Measurements from ENCODE around the gene FEZF1. TPM values are rescaled to one million over a fixed set of nuclear protein-coding genes. Genes with fewer than 3 reads are reported as not detected.
"Not testable (repeated sequence)": the region's sequence is repeated elsewhere in the genome, so short reads cannot be mapped to it uniquely, and the experiment has no call there.

Gene FEZF1
- total RNA-seq, 1 donor from 2014 or later = not detected

GRCh38 chr7:122302761-122303530 is 1.6 kb downstream of the FEZF1 start:
- Mint-ChIP-seq H3K4me1 (no peaks in the 10 kb centered on the region), H3K27me3 (peaks cover 88% of the 10 kb centered on the region), H3K36me3 (ENCODE audit: low read depth) (peaks cover 4% of the 10 kb centered on the region), H3K9me3 (peaks cover 18% of the 10 kb centered on the region), H3K27ac (peak overlapping the region; percentile 22), H3K4me3 (no peak overlapping the region)
- intact Hi-C loops (cut with micrococcal nuclease) = no loop called here
- DNase-seq = no peak

- H3K27me3 Mint-ChIP-seq = peaks cover 81% of the 10 kb centered on the region
- no peak for DNase-seq
- intact Hi-C loops (cut with micrococcal nuclease) = loop anchor here (2.0 kb wide), 1 partner anchor 13 kb away; no protein-coding TSS in a partner anchor
- peaks cover 4% of the 10 kb centered on the region for H3K36me3 Mint-ChIP-seq (ENCODE audit: low read depth)
- no peak overlapping the region for H3K27ac Mint-ChIP-seq
- peaks cover 18% of the 10 kb centered on the region for H3K9me3 Mint-ChIP-seq
- H3K4me3 Mint-ChIP-seq = no peak overlapping the region
- no peaks in the 10 kb centered on the region for H3K4me1 Mint-ChIP-seq
Measured at GRCh38 chr7:122301858-122302760, 2.4 kb downstream of the FEZF1 start.

DNA sequence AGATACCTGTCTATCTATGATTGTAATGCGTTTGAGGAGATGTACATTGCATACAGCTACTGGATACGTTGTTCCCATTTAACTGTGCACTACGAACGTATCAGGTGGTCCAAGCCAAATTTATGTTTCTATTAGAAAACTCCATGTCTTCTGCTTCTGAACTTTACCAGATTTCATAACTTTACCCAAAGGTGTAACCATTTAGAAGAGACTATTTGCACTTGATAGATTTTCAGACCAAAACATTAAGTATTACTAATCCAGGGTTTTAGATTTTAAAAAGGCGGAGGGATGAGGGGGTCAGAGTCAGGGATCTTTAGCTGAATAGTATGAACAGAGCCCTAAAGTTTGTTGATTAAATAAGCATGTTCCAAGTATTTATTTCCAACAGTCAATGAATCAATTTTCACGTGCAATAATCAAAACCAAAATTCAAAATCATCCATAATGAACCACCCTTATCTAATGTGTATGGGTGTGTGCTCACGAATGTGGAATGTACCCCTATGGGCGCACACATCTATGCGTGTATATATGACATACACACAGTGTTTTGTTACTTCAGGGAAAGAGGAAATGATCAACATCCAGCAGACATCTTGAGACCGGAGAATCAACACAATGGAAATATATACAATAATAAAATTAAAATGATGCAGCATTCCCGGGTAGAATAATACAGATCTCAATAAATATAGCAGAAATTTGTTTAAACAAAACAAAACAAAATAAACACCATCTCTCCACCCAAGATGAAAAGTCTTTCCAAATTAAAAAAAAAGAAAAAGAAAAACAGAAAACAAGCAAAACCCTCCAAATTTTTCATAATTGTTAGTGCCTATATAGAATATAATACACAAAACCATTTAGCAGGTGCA is 3.4 kb downstream of the FEZF1 start:
- peaks cover 18% of the 10 kb centered on the region for H3K9me3 Mint-ChIP-seq
- H3K36me3 Mint-ChIP-seq (ENCODE audit: low read depth) = peaks cover 4% of the 10 kb centered on the region
- H3K27ac Mint-ChIP-seq = no peak overlapping the region
- peaks cover 74% of the 10 kb centered on the region for H3K27me3 Mint-ChIP-seq
- H3K4me3 Mint-ChIP-seq = no peak overlapping the region
- no peak for DNase-seq
- H3K4me1 Mint-ChIP-seq = no peaks in the 10 kb centered on the region
- intact Hi-C loops (cut with micrococcal nuclease) = loop anchor here (2.0 kb wide), 1 partner anchor 14 kb away; no protein-coding TSS in a partner anchor

DNA sequence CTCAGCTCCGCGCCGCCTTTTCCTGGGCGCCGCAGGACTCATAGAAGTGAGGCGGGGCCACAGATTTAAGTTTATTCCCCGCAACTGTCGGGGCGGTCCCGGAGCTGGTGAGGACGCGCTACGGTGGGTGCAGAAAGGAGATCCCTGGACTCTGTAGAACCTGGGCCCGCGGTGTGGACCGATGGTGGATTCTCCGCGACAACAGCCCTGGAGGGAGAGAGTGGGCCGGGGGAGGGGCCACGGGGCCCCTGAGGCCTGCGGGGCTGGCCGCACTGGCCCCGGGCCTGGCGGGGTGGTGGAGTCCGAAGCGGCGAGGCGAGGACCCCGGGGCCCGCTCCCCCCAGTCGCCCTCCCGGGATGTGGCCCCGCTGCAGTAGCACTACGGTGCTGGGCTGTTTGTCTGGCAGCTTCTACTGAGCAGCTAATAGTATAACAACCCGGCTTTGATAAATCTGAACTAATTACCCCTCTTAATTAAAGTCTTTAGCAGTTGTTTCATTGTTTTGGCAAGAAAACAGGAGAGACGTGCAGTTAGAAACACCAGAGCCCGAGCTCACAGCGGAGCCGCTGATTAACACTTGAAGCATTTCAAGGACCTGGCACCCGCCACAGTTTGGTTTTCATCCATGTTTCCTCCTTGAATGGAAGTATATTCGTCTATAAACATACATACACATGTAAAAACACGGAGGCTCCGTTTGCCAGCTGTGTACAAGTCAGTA is 4.2 kb downstream of the FEZF1 start:
- peaks cover 3% of the 10 kb centered on the region for H3K36me3 Mint-ChIP-seq (ENCODE audit: low read depth)
- H3K4me3 Mint-ChIP-seq = no peak overlapping the region
- DNase-seq = no peak
- no peak overlapping the region for H3K27ac Mint-ChIP-seq
- no peaks in the 10 kb centered on the region for H3K4me1 Mint-ChIP-seq
- peaks cover 15% of the 10 kb centered on the region for H3K9me3 Mint-ChIP-seq
- intact Hi-C loops (cut with micrococcal nuclease) = loop anchor here (2.0 kb wide), 1 partner anchor 14 kb away; no protein-coding TSS in a partner anchor
- H3K27me3 Mint-ChIP-seq = peaks cover 65% of the 10 kb centered on the region

DNA sequence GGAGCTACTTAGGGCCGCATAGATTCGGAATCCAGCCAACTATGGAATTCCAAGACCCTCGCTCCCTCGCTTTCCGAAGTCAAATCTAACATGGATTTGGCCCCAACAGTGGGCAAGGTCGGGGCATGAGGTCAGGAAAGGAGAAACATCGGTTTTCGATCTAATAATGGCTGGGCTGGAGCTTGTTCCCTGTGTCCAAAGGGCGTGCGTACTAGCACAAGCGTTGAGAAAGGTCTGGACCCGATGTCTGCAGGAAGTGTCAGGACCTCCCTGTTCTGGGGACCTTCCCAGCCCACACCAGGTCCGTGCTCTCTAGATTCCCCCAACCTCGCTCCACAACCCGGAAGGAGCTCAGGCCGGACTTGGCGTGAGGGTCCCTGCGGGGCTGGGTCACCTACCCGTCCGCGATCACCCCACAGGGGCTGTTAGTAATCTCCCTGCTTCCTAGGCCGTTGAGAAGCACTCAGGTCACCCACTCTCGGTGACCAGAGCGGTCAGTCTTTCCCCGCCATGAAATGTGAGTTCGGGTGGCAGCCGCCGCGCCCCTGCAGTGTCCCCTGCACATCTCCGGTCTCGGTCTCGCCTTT is 4.8 kb downstream of the FEZF1 start:
- peaks cover 62% of the 10 kb centered on the region for H3K27me3 Mint-ChIP-seq
- peaks cover 14% of the 10 kb centered on the region for H3K9me3 Mint-ChIP-seq
- no peak overlapping the region for H3K27ac Mint-ChIP-seq
- no peak for DNase-seq
- peaks cover 2% of the 10 kb centered on the region for H3K36me3 Mint-ChIP-seq (ENCODE audit: low read depth)
- H3K4me1 Mint-ChIP-seq = no peaks in the 10 kb centered on the region
- intact Hi-C loops (cut with micrococcal nuclease) = loop anchor here (2.0 kb wide), 1 partner anchor 15 kb away; no protein-coding TSS in a partner anchor
- no peak overlapping the region for H3K4me3 Mint-ChIP-seq

GRCh38 chr7:122298618-122299017 is 5.9 kb downstream of the FEZF1 start:
- peaks cover 2% of the 10 kb centered on the region for H3K36me3 Mint-ChIP-seq (ENCODE audit: low read depth)
- no peak for DNase-seq
- peaks cover 51% of the 10 kb centered on the region for H3K27me3 Mint-ChIP-seq
- intact Hi-C loops (cut with micrococcal nuclease) = no loop called here
- H3K4me1 Mint-ChIP-seq = no peaks in the 10 kb centered on the region
- no peak overlapping the region for H3K4me3 Mint-ChIP-seq
- peaks cover 14% of the 10 kb centered on the region for H3K9me3 Mint-ChIP-seq
- H3K27ac Mint-ChIP-seq = no peak overlapping the region

- H3K4me1 Mint-ChIP-seq = no peaks in the 10 kb centered on the region
- DNase-seq = no peak
- H3K27ac Mint-ChIP-seq = no peak overlapping the region
- intact Hi-C loops (cut with micrococcal nuclease) = no loop called here
- H3K36me3 Mint-ChIP-seq (ENCODE audit: low read depth) = peaks cover under 1% of the 10 kb centered on the region
- peaks cover 47% of the 10 kb centered on the region for H3K27me3 Mint-ChIP-seq
- no peak overlapping the region for H3K4me3 Mint-ChIP-seq
- H3K9me3 Mint-ChIP-seq = peaks cover 12% of the 10 kb centered on the region
Measured at GRCh38 chr7:122298131-122298530, 6.4 kb downstream of the FEZF1 start.

- Mint-ChIP-seq H3K27me3 (no peaks in the 10 kb centered on the region), H3K27ac (no peak overlapping the region), H3K36me3 (ENCODE audit: low read depth) (no peaks in the 10 kb centered on the region), H3K9me3 (no peaks in the 10 kb centered on the region), H3K4me1 (no peaks in the 10 kb centered on the region), H3K4me3 (no peak overlapping the region)
- intact Hi-C loops (cut with micrococcal nuclease) = no loop called here
- DNase-seq = no peak
Measured at GRCh38 chr7:122291189-122291588, 13.4 kb downstream of the FEZF1 start.

DNA sequence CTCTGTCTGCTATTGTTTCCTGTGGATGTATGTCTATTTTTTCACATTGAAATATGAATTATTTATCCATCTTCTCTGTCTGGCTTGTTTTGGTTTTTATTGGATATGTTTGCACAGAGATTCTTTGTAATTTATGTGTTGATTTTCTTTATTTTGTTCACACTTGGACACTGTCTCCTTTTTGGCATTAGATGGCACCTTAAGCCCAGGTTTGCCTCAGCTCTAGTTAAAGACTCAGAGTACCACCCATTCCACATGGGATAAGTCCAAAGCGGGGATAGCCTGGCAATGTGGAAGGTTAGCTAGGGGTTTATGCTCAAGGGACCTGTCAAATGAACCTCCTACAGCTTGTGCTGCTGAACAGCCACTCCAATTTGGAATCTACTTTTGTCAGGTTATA is 14.1 kb downstream of the FEZF1 start:
- no peaks in the 10 kb centered on the region for H3K9me3 Mint-ChIP-seq
- H3K36me3 Mint-ChIP-seq (ENCODE audit: low read depth) = no peaks in the 10 kb centered on the region

DNA sequence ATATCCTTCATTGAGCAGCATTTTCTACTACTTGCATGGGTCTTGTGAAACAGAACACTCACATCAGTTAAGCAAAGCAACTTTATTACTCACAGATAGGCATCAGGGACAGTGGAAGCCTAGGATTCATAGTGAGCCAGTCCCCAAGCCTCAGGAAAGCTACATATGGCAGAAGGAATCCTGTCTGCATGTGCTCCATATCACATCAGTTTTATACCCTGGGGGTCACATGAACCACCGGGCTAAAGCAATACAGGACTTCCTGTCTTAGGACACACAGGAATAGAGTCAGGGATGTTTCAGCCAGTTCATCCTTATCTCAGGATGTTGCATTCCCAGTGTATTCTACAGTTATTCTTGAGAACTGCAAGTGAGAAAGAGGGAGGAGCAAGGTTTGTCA is 15.1 kb downstream of the FEZF1 start:
- H3K36me3 Mint-ChIP-seq (ENCODE audit: low read depth) = no peaks in the 10 kb centered on the region
- DNase-seq = no peak
- H3K27me3 Mint-ChIP-seq = no peaks in the 10 kb centered on the region
- no peak overlapping the region for H3K27ac Mint-ChIP-seq
- intact Hi-C loops (cut with micrococcal nuclease) = no loop called here
- no peak overlapping the region for H3K4me3 Mint-ChIP-seq
- no peaks in the 10 kb centered on the region for H3K9me3 Mint-ChIP-seq
- no peaks in the 10 kb centered on the region for H3K4me1 Mint-ChIP-seq

More for the DNA sequence above, 14.1 kb downstream of the FEZF1 start:
- DNase-seq = no peak
- intact Hi-C loops (cut with micrococcal nuclease) = no loop called here
- no peak overlapping the region for H3K4me3 Mint-ChIP-seq
- no peak overlapping the region for H3K27ac Mint-ChIP-seq
- H3K27me3 Mint-ChIP-seq = no peaks in the 10 kb centered on the region
- no peaks in the 10 kb centered on the region for H3K4me1 Mint-ChIP-seq

- H3K4me1 Mint-ChIP-seq; H3K27ac Mint-ChIP-seq; H3K36me3 Mint-ChIP-seq (ENCODE audit: low read depth); H3K27me3 Mint-ChIP-seq; H3K4me3 Mint-ChIP-seq; intact Hi-C loops (cut with micrococcal nuclease); DNase-seq; H3K9me3 Mint-ChIP-seq: not testable (repeated sequence)
Measured at GRCh38 chr7:122284608-122285007, 19.9 kb downstream of the FEZF1 start.

DNA sequence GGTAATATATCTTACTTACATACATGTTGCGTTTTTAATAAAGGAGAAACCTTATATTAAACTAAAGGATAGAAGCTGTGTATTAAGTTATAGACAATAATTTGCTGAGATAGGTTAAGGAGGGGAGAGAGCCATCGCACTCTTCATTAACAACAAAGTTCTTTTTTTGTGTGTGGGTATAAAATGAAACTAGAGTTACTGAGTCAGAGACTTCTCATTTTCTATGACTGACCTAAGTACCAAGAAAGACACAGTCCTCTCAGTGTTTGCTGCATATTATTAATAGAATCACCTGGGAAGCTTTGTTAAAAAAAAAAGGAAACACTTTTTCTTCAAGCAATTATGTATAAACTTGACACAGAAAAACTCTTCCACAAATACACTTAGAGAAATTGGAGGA is 31.4 kb downstream of the FEZF1 start:
- no peaks in the 10 kb centered on the region for H3K4me1 Mint-ChIP-seq
- H3K36me3 Mint-ChIP-seq (ENCODE audit: low read depth) = no peaks in the 10 kb centered on the region
- H3K27ac Mint-ChIP-seq = no peak overlapping the region
- H3K9me3 Mint-ChIP-seq = no peaks in the 10 kb centered on the region
- no peaks in the 10 kb centered on the region for H3K27me3 Mint-ChIP-seq
- no peak overlapping the region for H3K4me3 Mint-ChIP-seq
- intact Hi-C loops (cut with micrococcal nuclease) = no loop called here
- DNase-seq = no peak

DNA sequence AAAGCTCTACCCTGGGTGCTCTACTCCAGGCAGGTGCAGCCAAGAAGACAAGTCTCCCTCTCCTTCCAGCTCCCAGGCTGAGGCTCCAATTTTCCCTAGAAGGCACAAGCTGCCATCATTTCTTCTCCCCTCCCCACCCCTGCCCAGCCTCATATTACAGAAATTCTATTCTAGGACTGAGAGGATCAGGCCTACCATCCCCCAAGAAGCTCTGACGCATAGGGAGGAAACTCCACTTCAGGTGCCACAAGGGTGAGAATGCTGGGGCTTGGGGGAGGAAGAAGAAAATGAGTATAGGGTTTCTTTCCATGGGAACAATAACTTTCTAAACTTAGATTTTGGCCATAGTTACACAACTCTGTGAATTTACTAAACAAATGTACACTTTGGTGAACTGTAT is 35.3 kb downstream of the FEZF1 start:
- H3K27ac Mint-ChIP-seq = no peak overlapping the region
- no peaks in the 10 kb centered on the region for H3K27me3 Mint-ChIP-seq
- no peak overlapping the region for H3K4me3 Mint-ChIP-seq
- H3K9me3 Mint-ChIP-seq = no peaks in the 10 kb centered on the region
- H3K4me1 Mint-ChIP-seq = no peaks in the 10 kb centered on the region
- intact Hi-C loops (cut with micrococcal nuclease) = no loop called here
- H3K36me3 Mint-ChIP-seq (ENCODE audit: low read depth) = no peaks in the 10 kb centered on the region
- no peak for DNase-seq

Measured in activated CD4-positive, alpha-beta T cell treated with anti-CD3 and anti-CD28 coated beads, Interleukin-2, amount 10 ng/mL, durations not matched to agents 24 days and 14 days (primary cell).